CD14-positive monocyte (primary cell): ENCODE results near the gene SF1. TPM values are rescaled to one million over a fixed set of nuclear protein-coding genes. Genes with fewer than 3 reads are reported as not detected.
A peak's percentile ranks its signal among the peaks of the same experiment; 100 is the strongest.

Experiments used
- DNase-seq, 3 donors: peaks; one replicate each; pipeline ENCODE4 v3.0.0-alpha.2; 2011 to 2022
- H2AFZ ChIP-seq: 2 replicates; pipeline ENCODE4 v1.6.0; 2012; ENCODE audit warnings: mild to moderate bottlenecking, low read depth, low read length, inconsistent platforms; ENCODE audit not compliant: insufficient read depth, poor library complexity, severe bottlenecking
- H3K27ac ChIP-seq, 2 donors: 1 replicate in 1 of 2; 2 replicates in 1 of 2; pipeline ENCODE4 v1.5.1; 2012 to 2013; ENCODE audit warnings: low read length in 2 of 2, control low read depth in 1 of 2, inconsistent platforms in 1 of 2, low read depth in 1 of 2, mild to moderate bottlenecking in 1 of 2
- H3K27me3 ChIP-seq, 2 donors: one replicate each; pipeline versions ENCODE4 v1.6.0 to v1.6.1; 2011 to 2013; ENCODE audit warnings: low read length in 2 of 2; ENCODE audit not compliant: control insufficient read depth in 2 of 2, insufficient read depth in 2 of 2
- H3K36me3 ChIP-seq, 2 donors: replicated peaks in 1 of 2; 1 replicate in 1 of 2; 2 replicates in 1 of 2; pipeline versions ENCODE4 v1.5.1 to v1.6.1; 2012 to 2013; ENCODE audit warnings: low read length in 2 of 2, control low read depth in 1 of 2, inconsistent platforms in 1 of 2, mild to moderate bottlenecking in 1 of 2; ENCODE audit not compliant: insufficient read depth in 2 of 2, control insufficient read depth in 1 of 2
- H3K4me1 ChIP-seq, 2 donors: 1 replicate in 1 of 2; 2 replicates in 1 of 2; pipeline versions ENCODE4 v1.5.1 to v1.6.1; 2012 to 2013; ENCODE audit warnings: low read length in 2 of 2, control low read depth in 1 of 2, inconsistent platforms in 1 of 2, mild to moderate bottlenecking in 1 of 2, moderate library complexity in 1 of 2; ENCODE audit not compliant: insufficient read depth in 2 of 2, control insufficient read depth in 1 of 2
- H3K4me2 ChIP-seq: replicated peaks from 2 replicates; pipeline ENCODE3; 2012; ENCODE audit warnings: low read length, moderate library complexity, mild to moderate bottlenecking; ENCODE audit not compliant: poor library complexity, severe bottlenecking; ENCODE audit errors: extremely low read depth
- H3K4me3 ChIP-seq, 3 experiments: fragments of 200-600 bp in 1 of 3; sonication (generic) in 1 of 3; replicated peaks in 1 of 3; 1 replicate in 2 of 3; 2 replicates in 1 of 3; pipeline ENCODE4 v1.5.1; 2011 to 2013; ENCODE audit warnings: low read length in 3 of 3, mild to moderate bottlenecking in 3 of 3, control low read depth in 2 of 3, low read depth in 2 of 3, inconsistent platforms in 1 of 3, moderate library complexity in 1 of 3
- H3K79me2 ChIP-seq: 2 replicates; pipeline ENCODE4 v1.6.0; 2012; ENCODE audit warnings: mild to moderate bottlenecking, control low read depth, inconsistent platforms, low read length, moderate library complexity; ENCODE audit not compliant: insufficient read depth
- H3K9ac ChIP-seq: 2 replicates; pipeline ENCODE4 v1.6.0; 2017; ENCODE audit warnings: low read length, mild to moderate bottlenecking; ENCODE audit not compliant: insufficient read depth, poor library complexity, severe bottlenecking
- H3K9me3 ChIP-seq, 2 donors: replicated peaks in 1 of 2; 1 replicate in 1 of 2; 2 replicates in 1 of 2; pipeline versions ENCODE4 v1.5.1 to v1.6.1; 2012 to 2013; ENCODE audit warnings: low read length in 2 of 2, control low read depth in 1 of 2; ENCODE audit not compliant: control insufficient read depth in 1 of 2, insufficient read depth in 1 of 2
- H4K20me1 ChIP-seq: 2 replicates; pipeline ENCODE4 v1.6.0; 2012; ENCODE audit warnings: mild to moderate bottlenecking, low read length, control low read depth, moderate library complexity; ENCODE audit not compliant: insufficient read depth
- H3K27ac Mint-ChIP-seq, 7 donors: one replicate each; pipeline ENCODE4 v1.8.0; 2020; ENCODE audit warnings: mild to moderate bottlenecking in 7 of 7, mixed read lengths in 7 of 7, moderate library complexity in 6 of 7, inconsistent platforms in 2 of 7
- H3K27me3 Mint-ChIP-seq, 3 donors: one replicate each; pipeline ENCODE4 v1.8.0; 2021 to 2022; ENCODE audit warnings: low read depth in 3 of 3, mild to moderate bottlenecking in 3 of 3, mixed read lengths in 3 of 3, moderate library complexity in 3 of 3, inconsistent platforms in 1 of 3
- H3K36me3 Mint-ChIP-seq, 2 donors: one replicate each; pipeline ENCODE4 v1.8.0; 2020; ENCODE audit warnings: mixed read lengths in 2 of 2, inconsistent platforms in 1 of 2, mild to moderate bottlenecking in 1 of 2
- H3K4me1 Mint-ChIP-seq: one replicate; pipeline ENCODE4 v1.8.0; 2020; ENCODE audit warnings: mild to moderate bottlenecking, mixed read lengths
- H3K4me3 Mint-ChIP-seq, 2 donors: one replicate each; pipeline ENCODE4 v1.8.0; 2020; ENCODE audit warnings: mild to moderate bottlenecking in 2 of 2, mixed read lengths in 2 of 2, moderate library complexity in 1 of 2
- H3K9me3 Mint-ChIP-seq, 7 donors: one replicate each; pipeline ENCODE4 v1.8.0; 2020 to 2022; ENCODE audit warnings: mixed read lengths in 7 of 7, mild to moderate bottlenecking in 6 of 7, moderate library complexity in 6 of 7, inconsistent platforms in 2 of 7
- WGBS: methylation state at CpG from one replicate; pipeline ENCODE4 v1.1.5; 2013; ENCODE audit warnings: missing lambda C conversion rate; ENCODE audit not compliant: insufficient coverage; 5-methylcytosine and 5-hydroxymethylcytosine counted together
- intact Hi-C, 2 donors: fragments of 100-400 bp; cut with micrococcal nuclease; formaldehyde crosslinking; loops; one replicate each; pipeline versions ENCODE4 v1.15.0 to v1.15.1; 2023
- polyA plus RNA-seq, 3 donors: library from polyadenylated mRNA; depleted of rRNA in 1 of 3; unstranded in 2 of 3; stranded (reverse) in 1 of 3; fragments of 300-500 nt in 2 of 3; fragments of >200 nt in 1 of 3; fragmentation: Illumina TruSeq in 2 of 3; gene quantifications; 1 replicate in 2 of 3; 2 replicates in 1 of 3; pipeline ENCODE4 v1.2.3, GENCODE V29; 2012 to 2021
- TF ChIP-seq, protein P1 (sequence below): fragments of 200-600 bp; IDR thresholded peaks from one replicate; pipeline ENCODE4 v1.8.0; 2022; ENCODE audit warnings: antibody characterized with exemption, mild to moderate bottlenecking

SF1 gene
- polyA plus RNA-seq, 3 donors = 31.6 to 302 (median 47.7) TPM

GRCh38 chr11:64723117-64723906 is 55.0 kb downstream of the SF1 start, which contains the start of gene NRXN2:
TSS of gene NRXN2 (minus strand) at chr11:64723197. CDS start at chr11:64713699, 9,498 bp downstream.
- Histone ChIP-seq H3K36me3 (peaks cover 11 to 24% of the 10 kb centered on the region in 2 donors), H4K20me1 (peaks cover 31% of the 10 kb centered on the region), H3K9me3 (no peaks in the 10 kb centered on the region), H3K4me1 (peaks cover 15 to 32% of the 10 kb centered on the region in 2 donors), H3K27ac (peak within 1 kb of the TSS in 1 of 2 donors; percentile 65), H2AFZ (peak within 1 kb of the TSS; percentile 97), H3K4me2 (peak within 1 kb of the TSS; percentile 100), H3K9ac (peak within 1 kb of the TSS; percentile 80), H3K79me2 (no peaks in the 10 kb centered on the region), H3K4me3 (peak within 1 kb of the TSS; percentile 60 to 90 (median 61)), H3K27me3 (peaks cover 5 to 22% of the 10 kb centered on the region in 2 donors)
- TF ChIP-seq, protein P1, sequence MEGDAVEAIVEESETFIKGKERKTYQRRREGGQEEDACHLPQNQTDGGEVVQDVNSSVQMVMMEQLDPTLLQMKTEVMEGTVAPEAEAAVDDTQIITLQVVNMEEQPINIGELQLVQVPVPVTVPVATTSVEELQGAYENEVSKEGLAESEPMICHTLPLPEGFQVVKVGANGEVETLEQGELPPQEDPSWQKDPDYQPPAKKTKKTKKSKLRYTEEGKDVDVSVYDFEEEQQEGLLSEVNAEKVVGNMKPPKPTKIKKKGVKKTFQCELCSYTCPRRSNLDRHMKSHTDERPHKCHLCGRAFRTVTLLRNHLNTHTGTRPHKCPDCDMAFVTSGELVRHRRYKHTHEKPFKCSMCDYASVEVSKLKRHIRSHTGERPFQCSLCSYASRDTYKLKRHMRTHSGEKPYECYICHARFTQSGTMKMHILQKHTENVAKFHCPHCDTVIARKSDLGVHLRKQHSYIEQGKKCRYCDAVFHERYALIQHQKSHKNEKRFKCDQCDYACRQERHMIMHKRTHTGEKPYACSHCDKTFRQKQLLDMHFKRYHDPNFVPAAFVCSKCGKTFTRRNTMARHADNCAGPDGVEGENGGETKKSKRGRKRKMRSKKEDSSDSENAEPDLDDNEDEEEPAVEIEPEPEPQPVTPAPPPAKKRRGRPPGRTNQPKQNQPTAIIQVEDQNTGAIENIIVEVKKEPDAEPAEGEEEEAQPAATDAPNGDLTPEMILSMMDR = peak; percentile 100
- Mint-ChIP-seq H3K27me3 (peaks cover 20 to 32% (median 20%) of the 10 kb centered on the region in 3 donors), H3K36me3 (peaks cover 17 to 20% of the 10 kb centered on the region in 2 donors), H3K4me1 (peaks cover 24% of the 10 kb centered on the region), H3K4me3 (peak within 1 kb of the TSS; percentile 71 to 74), H3K27ac (peak within 1 kb of the TSS in 2 of 7 donors; percentile 30 to 64), H3K9me3 (no peaks in the 10 kb centered on the region)
- intact Hi-C loops = loop anchor here (2.0 to 5.0 kb wide), 3 partner anchors 71 to 236 kb away; no protein-coding TSS in a partner anchor
- peak; percentile 69 to 81 (median 79) for DNase-seq
- 2% methylated on average over 64 of the region's 66 CpGs for WGBS

DNA sequence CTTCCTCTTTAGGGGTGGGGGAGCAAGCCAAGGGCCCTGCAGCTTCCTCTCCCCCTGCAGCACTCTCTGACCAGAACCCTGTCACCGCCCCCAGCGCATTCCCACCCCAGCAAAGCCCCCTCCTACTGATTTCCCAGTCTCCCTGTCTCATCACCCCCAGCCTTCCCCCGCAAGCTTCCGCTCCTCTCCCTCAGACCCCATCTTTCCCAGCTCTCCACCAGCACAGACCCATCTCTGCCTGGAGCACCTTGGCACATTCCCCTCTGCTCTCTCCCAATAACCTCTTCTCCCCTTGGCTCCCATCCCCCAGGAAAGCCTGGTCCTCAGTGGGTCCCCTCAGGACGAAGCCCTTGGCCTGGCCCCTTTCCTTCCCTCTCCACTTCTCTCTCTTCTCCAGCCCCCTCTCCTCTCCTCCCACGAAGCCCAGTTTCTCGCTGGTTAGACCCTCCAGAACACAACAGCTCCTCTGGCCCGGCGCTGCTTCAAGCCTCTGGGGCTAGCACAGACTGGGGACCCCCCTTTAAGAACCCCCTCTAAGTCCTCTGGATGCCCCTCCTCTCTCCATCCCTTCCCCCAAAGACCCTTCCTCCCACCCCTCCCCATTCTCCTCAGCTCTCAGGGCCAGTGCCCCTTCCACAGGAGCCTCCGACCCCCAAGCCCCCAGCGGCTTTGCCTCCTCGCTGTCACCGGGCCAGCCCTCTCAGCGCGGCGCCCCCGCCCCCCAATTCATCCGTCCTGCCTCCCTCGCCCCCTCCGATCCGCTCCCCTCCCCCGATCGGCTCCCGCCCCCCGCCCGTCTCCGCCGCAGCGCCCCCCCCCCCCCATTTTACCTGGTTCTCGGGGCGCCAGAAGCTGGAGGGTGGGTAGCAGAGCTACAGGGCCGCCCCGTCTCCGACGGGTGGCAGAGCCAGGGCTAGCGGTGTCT is 55.9 kb downstream of the SF1 start:
- WGBS = 16% methylated on average over 18 of the region's 36 CpGs

More for the DNA sequence above, 55.9 kb downstream of the SF1 start:
- Mint-ChIP-seq H3K4me1 (peaks cover 24% of the 10 kb centered on the region), H3K9me3 (peaks cover 0 to 2% (median 0%) of the 10 kb centered on the region in 7 donors), H3K36me3 (peaks cover 10 to 11% of the 10 kb centered on the region in 2 donors), H3K27me3 (peaks cover 26 to 40% (median 26%) of the 10 kb centered on the region in 3 donors), H3K4me3 (peak overlapping the region; percentile 3 to 74), H3K27ac (no peak overlapping the region)
- no peak for DNase-seq
- no peaks in the 10 kb centered on the region for H3K9me3 ChIP-seq
- intact Hi-C loops = loop anchor here (2.0 to 5.0 kb wide), 3 partner anchors 70 to 235 kb away; no protein-coding TSS in a partner anchor
- H3K4me1 ChIP-seq = peaks cover 15 to 32% of the 10 kb centered on the region in 2 donors
- peaks cover 5 to 29% of the 10 kb centered on the region in 2 donors for H3K27me3 ChIP-seq
- H3K79me2 ChIP-seq = no peaks in the 10 kb centered on the region
- H2AFZ ChIP-seq = no peak overlapping the region
- no peak overlapping the region for H3K27ac ChIP-seq
- TF ChIP-seq, protein P1 = no peak
- no peak overlapping the region for H3K4me3 ChIP-seq
- H3K36me3 ChIP-seq = peaks cover 3 to 16% of the 10 kb centered on the region in 2 donors
- no peak overlapping the region for H3K4me2 ChIP-seq
- H4K20me1 ChIP-seq = peaks cover 31% of the 10 kb centered on the region
- no peak overlapping the region for H3K9ac ChIP-seq
